GM18868 (cell line): ENCODE data around the gene SGMS1.
"Not testable (repeated sequence)": the region's sequence is repeated elsewhere in the genome, so short reads cannot be mapped to it uniquely, and the experiment has no call there.

Experiments
- ATAC-seq: cut with Tn5 transposase; IDR thresholded peaks from one replicate; pipeline ENCODE4 v1.9.1; 2021; ENCODE audit warnings: mild to moderate bottlenecking, moderate library complexity; ENCODE audit not compliant: unreplicated experiment

SGMS1 gene

DNA sequence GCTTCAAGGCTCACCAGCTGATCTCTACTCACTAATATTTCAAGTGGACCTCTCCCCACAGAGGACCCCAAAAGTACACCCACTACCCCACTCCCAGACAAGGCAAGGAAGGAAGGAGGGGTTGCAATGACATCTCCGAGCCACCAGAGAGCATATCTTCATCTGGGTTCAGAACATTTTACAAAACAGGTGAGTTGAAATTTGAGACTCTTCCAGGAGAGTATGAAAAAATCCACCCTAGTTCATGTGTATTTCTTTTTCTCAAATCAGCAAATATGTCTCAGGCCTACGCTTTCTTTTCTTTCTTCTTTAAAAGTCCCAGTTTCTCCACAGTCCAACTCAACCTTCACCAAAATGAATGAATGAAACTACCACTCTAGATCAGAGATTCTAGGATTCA lies 61.9 kb downstream of the SGMS1 start:
- no peak for ATAC-seq

DNA sequence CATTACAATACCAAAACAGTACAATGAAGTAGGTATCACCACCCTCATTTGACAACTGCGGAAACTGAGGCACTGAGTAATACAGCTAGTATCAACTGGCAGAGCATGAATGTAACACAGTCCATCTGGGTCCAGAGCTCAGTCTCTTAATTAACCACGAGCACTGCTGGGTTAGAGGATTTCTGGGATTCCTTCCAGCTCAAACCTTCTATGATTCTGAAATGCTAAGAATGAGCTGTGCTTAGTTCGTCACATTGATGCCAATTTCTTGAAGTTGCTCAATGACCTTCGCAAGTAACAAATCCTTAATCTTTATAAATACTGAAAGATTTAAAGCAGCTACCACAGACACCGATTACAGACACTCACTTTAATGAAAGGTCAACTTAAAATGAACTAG lies 62.5 kb downstream of the SGMS1 start:
- ATAC-seq = no peak

GRCh38 chr10:50560370-50560769 lies 63.4 kb downstream of the SGMS1 start:
- no peak for ATAC-seq

GRCh38 chr10:50558371-50558770 lies 65.4 kb downstream of the SGMS1 start:
- no peak for ATAC-seq

- ATAC-seq = no peak
Measured at GRCh38 chr10:50557130-50557682, 66.5 kb downstream of the SGMS1 start.

- no peak for ATAC-seq
Measured at GRCh38 chr10:50556237-50557120, 67.3 kb downstream of the SGMS1 start.

- no peak for ATAC-seq
Measured at GRCh38 chr10:50554995-50555568, 68.7 kb downstream of the SGMS1 start.

DNA sequence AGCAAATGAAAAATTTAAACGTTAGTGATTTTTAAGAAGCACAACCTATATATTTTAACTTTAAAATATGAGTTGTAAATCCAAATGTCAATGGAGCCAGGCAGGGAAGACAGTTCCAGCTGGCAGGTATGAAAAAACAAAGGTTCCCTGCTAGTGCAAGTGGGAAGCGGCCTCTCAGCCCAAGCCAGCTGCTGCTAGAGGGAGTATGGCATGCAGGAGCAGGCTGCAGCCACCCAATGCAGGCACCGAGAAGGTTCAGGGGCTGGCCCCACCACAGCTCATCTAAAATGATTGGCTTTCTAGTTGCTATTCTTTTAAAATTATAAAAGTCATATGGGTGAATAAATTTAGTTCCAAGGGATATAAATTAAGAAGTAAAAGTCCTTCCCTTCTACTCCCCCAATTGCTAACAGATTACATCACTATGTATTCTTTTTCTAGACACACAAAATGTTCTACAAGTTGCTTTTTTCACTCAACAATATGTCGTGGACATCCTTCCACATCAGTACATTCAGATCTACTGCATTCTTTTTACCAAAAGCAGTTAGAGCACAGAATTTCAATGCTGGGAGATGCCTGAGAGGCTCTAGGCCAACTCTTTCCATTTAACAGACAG lies 69.3 kb downstream of the SGMS1 start:
- ATAC-seq = no peak

DNA sequence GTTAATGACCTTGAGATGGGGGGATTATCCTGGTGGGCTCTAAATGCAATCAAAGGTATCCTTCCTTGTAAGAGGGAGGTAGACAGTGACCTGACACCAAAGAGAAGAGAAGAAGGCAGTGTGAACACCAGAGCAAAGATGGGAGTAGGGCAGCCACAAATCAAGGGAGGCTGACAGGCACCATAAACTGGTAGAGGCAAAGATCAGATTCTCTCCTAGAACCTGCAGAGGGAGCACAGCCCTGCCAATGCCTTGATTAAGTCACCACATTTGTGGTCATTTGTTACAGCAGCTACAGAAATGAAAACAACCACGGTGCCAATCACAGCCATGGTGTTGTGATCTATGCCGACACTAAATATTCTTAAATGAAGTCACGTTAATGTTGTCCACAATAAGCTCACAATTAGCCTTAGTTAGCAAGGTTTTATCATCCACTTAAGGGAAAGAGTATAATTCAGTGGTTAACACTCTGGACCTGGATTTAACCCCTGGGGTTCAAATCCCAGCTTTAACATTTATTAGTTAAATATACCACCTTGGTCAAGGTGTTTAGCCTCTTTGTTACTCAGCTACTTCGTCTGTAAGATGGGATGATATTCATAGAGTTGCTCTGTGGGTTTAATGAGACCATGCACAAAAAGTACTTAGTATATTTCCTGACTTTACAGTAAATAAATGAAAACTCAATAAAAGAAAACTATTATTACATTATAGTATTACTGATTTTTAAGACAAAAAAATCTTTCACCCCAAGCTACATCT lies 70.8 kb downstream of the SGMS1 start:
- peak; percentile 63 for ATAC-seq

DNA sequence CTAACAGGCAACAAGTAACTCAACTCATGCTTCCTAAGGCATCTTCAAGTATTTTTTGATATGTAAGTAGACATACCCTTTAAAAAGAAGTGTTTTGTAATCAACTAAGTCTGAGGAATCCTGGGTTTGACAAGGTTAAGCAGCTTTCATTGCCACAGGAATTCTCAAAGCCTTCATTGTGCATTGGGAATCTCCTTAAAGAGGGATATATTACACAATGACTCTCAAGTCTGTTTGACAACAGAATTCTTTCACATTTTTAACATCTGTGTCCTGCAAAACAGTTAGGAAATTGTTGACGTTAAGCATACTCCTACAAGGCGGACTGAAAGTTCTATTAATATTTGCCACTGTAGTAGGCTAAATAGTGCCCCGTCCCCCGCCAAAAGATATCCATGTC lies 71.4 kb downstream of the SGMS1 start:
- no peak for ATAC-seq

GRCh38 chr10:50551894-50552293 lies 71.9 kb downstream of the SGMS1 start:
- ATAC-seq = no peak

DNA sequence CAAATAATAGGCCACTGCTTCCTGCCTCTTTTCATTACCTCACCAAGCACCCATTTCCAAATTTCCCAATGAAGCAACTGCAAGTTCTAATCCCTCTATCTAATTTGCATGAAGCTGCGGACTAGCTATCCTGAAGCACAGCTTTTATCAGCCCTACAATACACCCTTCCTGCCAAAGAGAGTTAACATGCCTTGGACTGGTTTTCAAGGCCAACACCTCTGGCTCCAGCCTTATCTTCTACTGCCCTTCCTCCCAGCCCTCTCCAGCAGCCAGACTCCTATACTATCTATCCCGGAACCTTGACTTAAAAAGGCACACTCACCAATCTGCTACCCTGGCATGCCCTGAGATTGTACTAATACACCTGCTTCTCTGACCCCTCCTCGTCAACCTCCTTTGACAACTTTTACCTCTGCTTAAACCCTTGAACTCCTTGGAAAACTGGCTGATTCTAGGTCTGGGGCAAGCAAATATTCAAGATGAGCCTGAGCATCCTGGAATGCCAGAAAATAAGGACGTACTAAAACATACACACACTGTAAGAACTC lies 73.4 kb downstream of the SGMS1 start:
- no peak for ATAC-seq

GRCh38 chr10:50549186-50549585 lies 74.6 kb downstream of the SGMS1 start:
- not testable (repeated sequence) for ATAC-seq

GRCh38 chr10:50548481-50548880 lies 75.3 kb downstream of the SGMS1 start:
- ATAC-seq = not testable (repeated sequence)

DNA sequence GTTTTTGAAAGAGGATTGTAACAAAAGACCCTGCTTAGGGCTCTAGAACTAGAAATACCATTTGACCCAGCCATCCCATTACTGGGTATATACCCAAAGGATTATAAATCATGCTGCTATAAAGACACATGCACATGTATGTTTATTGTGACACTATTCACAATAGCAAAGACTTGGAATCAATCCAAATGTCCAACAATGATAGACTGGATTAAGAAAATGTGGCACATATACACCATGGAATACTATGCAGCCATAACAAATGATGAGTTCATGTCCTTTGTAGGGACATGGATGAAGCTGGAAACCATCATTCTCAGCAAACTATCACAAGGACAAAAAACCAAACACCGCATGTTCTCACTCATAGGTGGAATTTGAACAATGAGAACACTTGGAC lies 77.5 kb downstream of the SGMS1 start:
- not testable (repeated sequence) for ATAC-seq

GRCh38 chr10:50545846-50546245 lies 77.9 kb downstream of the SGMS1 start:
- no peak for ATAC-seq

- ATAC-seq = no peak
Measured at GRCh38 chr10:50544857-50545429, 78.8 kb downstream of the SGMS1 start.

GRCh38 chr10:50544095-50544856 lies 79.5 kb downstream of the SGMS1 start:
- ATAC-seq = no peak

DNA sequence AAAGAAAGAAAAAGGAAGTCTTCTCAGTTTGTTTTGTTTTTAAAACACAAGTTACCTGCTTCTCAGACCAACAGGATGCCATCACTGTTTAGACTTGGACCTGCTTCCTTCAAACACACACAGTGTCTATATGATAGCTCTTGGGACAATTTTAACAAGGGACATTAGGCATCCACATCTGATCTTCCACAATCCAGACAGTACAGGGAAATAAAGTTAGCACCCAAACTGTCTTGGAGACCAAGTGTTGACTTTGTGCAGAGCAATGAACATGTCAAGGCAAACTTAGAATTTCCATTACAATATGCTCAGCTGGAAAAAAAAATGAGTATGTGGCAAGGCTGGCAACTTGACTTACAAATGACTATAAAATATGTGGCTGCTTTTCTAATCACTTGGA lies 80.9 kb downstream of the SGMS1 start:
- no peak for ATAC-seq

GRCh38 chr10:50541921-50542320 lies 81.8 kb downstream of the SGMS1 start:
- ATAC-seq = peak; percentile 35
